ENCODE measurements around the gene TUBA4B.

- TF ChIP-seq CTCF (IDR thresholded peaks at IDR 0.05) = no peak
- TF ChIP-seq ZFX (IDR thresholded peaks at IDR 0.05; ENCODE audit: borderline replicate concordance) = no peak
Observed at GRCh38 chr2:219291394-219291793, 38.4 kb downstream of the TUBA4B start.

Data from 22Rv1 (cell line).